ENCODE results near the gene ZBTB7B.

DNA sequence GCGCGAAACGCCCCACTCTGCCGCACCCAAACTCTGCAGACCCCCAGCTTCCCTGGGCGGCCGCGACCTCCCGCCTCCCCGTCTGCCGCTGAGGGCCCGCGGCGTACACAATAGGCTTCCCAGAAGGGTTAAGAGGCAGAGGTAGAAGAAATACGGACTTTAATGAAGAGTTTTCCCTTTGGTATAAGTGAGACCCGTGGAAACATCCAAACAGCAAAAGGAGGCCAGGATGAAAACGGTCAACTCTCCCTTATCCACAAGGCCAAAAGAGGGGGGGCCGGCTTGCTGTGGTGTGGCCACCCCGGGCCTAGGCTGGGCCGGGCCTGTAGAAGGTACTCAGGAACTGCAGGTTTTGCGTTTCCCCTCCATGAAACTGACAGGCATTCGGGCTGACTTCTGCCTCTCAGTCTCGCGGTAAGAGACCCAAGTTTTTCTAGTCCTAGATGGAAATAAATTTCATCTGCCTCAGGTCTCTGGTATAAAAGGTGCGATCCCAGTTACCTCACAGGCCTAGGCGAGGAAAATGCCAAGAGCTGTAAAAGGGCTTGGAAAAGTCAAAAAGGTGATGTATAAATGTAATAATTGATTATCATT lies 40.3 kb upstream of the ZBTB7B start:
- TF ChIP-seq, protein P1, sequence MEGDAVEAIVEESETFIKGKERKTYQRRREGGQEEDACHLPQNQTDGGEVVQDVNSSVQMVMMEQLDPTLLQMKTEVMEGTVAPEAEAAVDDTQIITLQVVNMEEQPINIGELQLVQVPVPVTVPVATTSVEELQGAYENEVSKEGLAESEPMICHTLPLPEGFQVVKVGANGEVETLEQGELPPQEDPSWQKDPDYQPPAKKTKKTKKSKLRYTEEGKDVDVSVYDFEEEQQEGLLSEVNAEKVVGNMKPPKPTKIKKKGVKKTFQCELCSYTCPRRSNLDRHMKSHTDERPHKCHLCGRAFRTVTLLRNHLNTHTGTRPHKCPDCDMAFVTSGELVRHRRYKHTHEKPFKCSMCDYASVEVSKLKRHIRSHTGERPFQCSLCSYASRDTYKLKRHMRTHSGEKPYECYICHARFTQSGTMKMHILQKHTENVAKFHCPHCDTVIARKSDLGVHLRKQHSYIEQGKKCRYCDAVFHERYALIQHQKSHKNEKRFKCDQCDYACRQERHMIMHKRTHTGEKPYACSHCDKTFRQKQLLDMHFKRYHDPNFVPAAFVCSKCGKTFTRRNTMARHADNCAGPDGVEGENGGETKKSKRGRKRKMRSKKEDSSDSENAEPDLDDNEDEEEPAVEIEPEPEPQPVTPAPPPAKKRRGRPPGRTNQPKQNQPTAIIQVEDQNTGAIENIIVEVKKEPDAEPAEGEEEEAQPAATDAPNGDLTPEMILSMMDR (conservative IDR thresholded peaks at IDR 0.05 in 1 of 2, IDR thresholded peaks at IDR 0.05 in 1 of 2; ENCODE audit: extremely low read depth in 1 of 2, insufficient read depth in 1 of 2, low read depth in 1 of 2, low read length in 2 of 2): no peak
- TF ChIP-seq EZH2 (IDR thresholded peaks at IDR 0.05; ENCODE audit: borderline replicate concordance, low read length): no peak
